NCI-H2171 (cell line): Measurements from ENCODE around the gene ZNF335.
A peak's percentile ranks its signal among the peaks of the same experiment; 100 is the strongest.
"Not testable (repeated sequence)": the region's sequence is repeated elsewhere in the genome, so short reads cannot be mapped to it uniquely, and the experiment has no call there.

Source experiments
- DNase-seq: peaks from one replicate; lab custom pipeline; 2025; lab: John Stamatoyannopoulos, UW

ZNF335 gene

GRCh38 chr20:46000262-46000996, 28.4 kb upstream of the ZNF335 start:
- no peak for DNase-seq

GRCh38 chr20:45999557-46000261, 27.7 kb upstream of the ZNF335 start:
- no peak for DNase-seq

- DNase-seq: no peak
These were observed 26.8 kb upstream of the ZNF335 start for GRCh38 chr20:45998761-45999160.

- no peak for DNase-seq
These were observed 26.3 kb upstream of the ZNF335 start for GRCh38 chr20:45998337-45998736.

DNA sequence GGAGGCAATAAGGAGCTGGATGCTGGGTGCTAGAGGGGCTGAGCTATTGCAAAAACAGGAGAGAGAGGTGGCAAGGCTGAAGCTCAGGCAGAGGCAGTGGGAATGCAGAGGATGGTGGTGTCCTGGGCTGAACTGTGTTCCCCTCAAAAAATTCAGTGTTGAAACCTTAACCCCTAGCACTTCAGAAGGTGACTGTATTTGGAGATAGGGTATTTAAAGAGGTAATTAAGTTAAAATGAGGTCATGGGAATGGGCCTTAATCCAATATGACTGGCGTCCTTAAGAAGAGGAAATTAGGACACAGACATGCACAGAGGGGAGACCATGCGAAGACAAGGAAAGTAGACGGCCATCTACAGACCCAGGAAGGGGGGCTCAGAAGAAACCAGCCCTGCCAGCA, 25.2 kb upstream of the ZNF335 start:
- no peak for DNase-seq

GRCh38 chr20:45995495-45996097, 23.6 kb upstream of the ZNF335 start:
- not testable (repeated sequence) for DNase-seq

DNA sequence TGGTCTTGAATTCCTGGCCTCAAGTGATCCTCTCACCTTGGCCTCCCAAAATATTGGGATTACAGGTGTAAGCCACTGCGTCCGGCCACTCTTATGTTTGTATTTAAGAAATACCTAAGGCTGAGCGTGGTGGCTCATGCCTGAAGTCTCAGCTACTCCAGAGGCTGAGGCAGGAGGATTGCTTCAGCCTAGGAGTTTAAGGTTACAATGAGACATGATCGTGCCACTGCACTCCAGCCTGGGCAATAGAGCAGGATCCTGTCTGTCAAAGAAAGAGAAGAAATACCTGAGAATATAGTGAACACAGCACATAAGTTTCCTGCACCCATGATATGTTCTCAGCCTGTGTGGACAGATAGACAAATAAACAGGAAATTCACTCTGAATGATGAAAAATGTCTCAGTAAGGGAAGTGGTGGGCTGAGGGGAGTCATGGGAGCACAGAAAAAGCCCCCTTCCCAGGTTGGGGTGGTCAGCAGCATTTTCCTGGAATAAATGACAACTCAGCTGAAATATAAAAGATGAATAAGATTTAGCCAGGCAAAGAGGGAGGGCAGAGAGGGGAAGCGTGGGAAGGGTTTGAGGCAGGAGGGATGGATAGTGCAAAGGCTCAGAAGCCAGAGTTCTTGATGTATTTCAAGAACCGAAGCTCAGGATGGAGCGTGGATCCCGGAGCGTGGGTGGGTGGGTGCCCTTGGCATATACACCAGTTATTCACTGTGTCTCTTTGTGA, 22.9 kb upstream of the ZNF335 start:
- DNase-seq: no peak

DNA sequence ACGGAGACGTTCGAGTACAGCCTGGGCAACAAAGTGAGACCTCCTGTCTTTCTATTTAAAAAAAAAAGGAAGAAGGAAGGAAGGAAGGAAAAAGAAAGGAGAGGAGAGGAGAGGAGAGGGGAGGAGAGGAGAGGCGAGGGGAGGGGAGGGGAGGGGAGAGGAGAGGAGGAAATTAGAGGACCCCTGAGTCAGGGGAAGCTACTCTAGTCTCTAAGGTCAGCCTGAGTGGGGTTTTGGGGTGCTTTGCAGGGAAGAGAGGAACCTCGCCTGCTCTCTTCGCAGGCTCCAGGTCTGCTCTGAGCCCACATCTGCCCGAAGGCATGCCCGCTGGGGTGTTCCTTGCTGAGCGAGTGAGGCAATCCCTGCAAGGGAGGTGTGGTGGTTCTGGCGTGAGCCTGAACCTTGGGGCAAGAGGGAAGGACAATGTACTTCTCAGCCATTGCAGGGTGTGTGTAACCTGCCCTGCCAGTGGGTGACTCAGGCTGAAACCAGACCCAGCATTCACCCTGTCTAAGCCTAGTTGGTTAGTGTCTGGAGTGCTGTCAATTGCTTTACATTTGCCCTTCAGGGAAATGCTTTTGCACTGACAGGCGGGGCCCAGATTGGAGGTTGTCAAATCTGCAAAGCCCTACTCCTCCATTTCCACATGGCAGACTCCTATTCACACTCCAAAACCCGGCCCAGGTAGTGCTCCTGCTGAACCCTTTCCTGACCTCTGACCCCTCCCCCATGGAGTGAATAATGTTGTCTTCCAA, 21.4 kb upstream of the ZNF335 start:
- DNase-seq: no peak

DNA sequence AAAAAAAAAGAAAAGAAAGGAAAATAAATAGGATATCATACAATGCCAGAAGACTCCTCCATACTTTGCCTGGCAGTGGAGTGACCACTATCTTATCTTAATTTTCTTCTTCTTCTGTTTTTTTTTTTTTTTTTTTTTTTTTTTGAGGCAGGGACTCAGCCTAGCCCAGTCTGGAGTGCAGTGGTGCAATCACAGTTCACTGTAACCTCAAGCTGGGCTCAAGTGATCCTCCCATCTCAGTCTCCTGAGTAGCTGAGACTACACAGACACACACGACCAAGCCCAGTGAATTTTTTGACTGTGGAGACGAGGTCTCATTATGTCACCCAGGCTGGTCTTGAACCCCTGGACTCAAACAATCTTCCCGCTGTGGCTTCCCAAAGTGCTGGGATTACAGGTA, 19.6 kb upstream of the ZNF335 start:
- no peak for DNase-seq

- DNase-seq: not testable (repeated sequence)
These were observed 16.8 kb upstream of the ZNF335 start for GRCh38 chr20:45988830-45989229.

- DNase-seq: peak; percentile 17
These were observed 15.2 kb upstream of the ZNF335 start for GRCh38 chr20:45987108-45987780.

- DNase-seq: no peak
These were observed 13.6 kb upstream of the ZNF335 start for GRCh38 chr20:45985573-45985972.

GRCh38 chr20:45983279-45983743, 11.3 kb upstream of the ZNF335 start:
- no peak for DNase-seq

DNA sequence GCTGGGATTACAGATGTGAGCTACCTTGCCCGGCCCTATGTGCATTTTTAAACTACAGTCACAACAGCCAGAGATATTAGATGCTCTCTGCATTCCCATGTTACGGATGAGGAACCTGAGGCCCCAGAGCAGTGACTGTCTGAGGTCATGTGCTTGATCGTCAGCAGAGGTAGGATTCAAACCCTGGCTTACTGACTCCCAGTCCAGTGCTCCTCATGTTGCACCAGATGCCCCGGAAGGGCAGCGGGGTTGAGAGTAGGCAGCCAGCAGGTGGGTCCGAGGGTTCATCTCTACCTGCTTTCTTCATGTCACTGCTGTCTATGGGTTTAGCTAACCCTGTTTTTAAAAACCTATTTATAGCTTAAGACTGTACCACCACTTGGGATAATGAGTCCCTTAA, 9.3 kb upstream of the ZNF335 start:
- DNase-seq: no peak

DNA sequence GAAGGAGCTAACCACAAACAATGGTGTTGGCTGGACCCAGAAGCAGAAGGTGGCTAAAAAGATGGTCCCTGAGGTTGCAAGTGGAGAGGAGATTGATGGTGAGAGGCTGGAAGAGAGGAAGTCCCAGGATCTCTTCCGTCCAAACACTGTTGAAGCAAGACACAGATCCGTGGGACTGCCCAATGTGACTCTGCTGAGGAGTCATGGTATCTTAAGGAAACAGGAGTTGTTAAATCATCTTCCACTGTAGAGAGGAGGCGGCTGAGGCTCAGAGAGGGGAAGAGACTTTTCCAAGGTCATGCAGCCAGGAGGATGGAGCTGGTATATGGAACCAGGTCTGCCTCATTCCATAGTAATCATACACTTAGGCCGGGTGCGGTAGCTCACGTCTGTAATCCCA, 4.1 kb upstream of the ZNF335 start:
- DNase-seq: no peak

GRCh38 chr20:45975686-45976085, 3.7 kb upstream of the ZNF335 start:
- no peak for DNase-seq

DNA sequence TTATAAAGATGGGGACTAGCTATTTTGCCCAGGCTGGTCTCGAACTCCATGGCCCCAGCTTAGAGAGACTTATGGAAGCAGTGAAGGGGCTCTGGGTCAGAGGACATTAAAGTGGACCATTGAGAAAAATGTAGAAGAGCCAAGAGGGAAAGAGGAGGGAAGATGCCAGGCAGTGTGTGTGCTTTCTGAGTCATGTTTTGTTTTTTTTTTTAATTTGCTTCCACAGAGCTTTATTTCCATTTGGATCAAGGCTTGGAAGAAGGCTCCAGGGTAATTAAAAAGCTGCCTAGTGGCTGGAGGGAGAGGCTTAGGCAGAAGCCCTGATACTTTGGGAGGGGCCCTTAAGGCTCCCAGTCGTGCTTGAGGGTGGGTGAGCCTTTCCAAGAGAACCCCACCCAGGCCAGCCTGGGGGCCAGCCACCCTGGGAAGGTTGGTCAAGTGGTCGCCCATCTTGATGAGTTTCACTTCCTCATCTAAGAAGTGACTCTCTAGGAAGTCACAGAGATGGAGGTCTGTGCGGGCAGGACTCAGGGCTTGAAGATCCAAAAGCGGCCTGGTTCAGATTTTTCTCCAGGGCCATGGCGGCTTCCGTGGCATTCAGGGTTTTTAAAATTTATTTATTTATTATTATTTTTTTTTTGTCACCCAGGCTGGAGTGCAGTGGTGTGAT, 3.0 kb upstream of the ZNF335 start:
- no peak for DNase-seq

- no peak for DNase-seq
These were observed 639 bp upstream of the ZNF335 start for GRCh38 chr20:45972500-45973183.

- no peak for DNase-seq
These were observed 653 bp downstream of the ZNF335 start for GRCh38 chr20:45971425-45971674.
